Fibroblast of the aortic adventitia (primary cell): Measurements from ENCODE around the gene ZCCHC14. TPM values are rescaled to one million over a fixed set of nuclear protein-coding genes. Genes with fewer than 3 reads are reported as not detected.
"Not testable (repeated sequence)": the region's sequence is repeated elsewhere in the genome, so short reads cannot be mapped to it uniquely, and the experiment has no call there.

Experiments
- DNase-seq: peaks from one replicate; pipeline ENCODE4 v3.0.0-alpha.2; 2010; ENCODE audit warnings: low read depth
- H3K4me3 ChIP-seq: 2 replicates; pipeline ENCODE4 v1.5.1; 2011; ENCODE audit warnings: low read depth, mild to moderate bottlenecking, control low read depth, low read length, moderate library complexity
- CTCF ChIP-seq: IDR thresholded peaks from 2 replicates; pipeline ENCODE4 v1.5.1; 2011; ENCODE audit warnings: mild to moderate bottlenecking, low read length, control low read depth, inconsistent platforms; ENCODE audit not compliant: insufficient read depth
- total RNA-seq: library from RNA; depleted of rRNA; stranded (reverse); fragments of >200 nt; gene quantifications from 2 replicates; pipeline ENCODE4 v1.2.3, GENCODE V29; 2012; ENCODE audit warnings: low replicate concordance

Gene ZCCHC14
- total RNA-seq, 1 donor = 24.5 TPM

GRCh38 chr16:87492291-87492630, 563 bp downstream of the ZCCHC14 start:
- TF ChIP-seq CTCF = no peak
- DNase-seq = no peak
- H3K4me3 ChIP-seq = peak overlapping the region; percentile 59

- no peak for DNase-seq
- H3K4me3 ChIP-seq = peak overlapping the region; percentile 76
- no peak for TF ChIP-seq CTCF
Measured at GRCh38 chr16:87491522-87492290, 1.1 kb downstream of the ZCCHC14 start.

GRCh38 chr16:87490799-87491521, 1.9 kb downstream of the ZCCHC14 start:
- DNase-seq = not testable (repeated sequence)
- peak overlapping the region; percentile 76 for H3K4me3 ChIP-seq

- DNase-seq = peak; percentile 39
- peak overlapping the region; percentile 76 for H3K4me3 ChIP-seq
- no peak for TF ChIP-seq CTCF
Measured at GRCh38 chr16:87490096-87490798, 2.6 kb downstream of the ZCCHC14 start.

GRCh38 chr16:87489434-87490045, 3.3 kb downstream of the ZCCHC14 start:
- no peak for TF ChIP-seq CTCF
- peak overlapping the region; percentile 76 for H3K4me3 ChIP-seq
- no peak for DNase-seq

GRCh38 chr16:87488960-87489359, 3.9 kb downstream of the ZCCHC14 start:
- H3K4me3 ChIP-seq = peak overlapping the region; percentile 76
- peak; percentile 50 for DNase-seq

GRCh38 chr16:87487361-87487924, 5.4 kb downstream of the ZCCHC14 start:
- no peak for TF ChIP-seq CTCF
- no peak for DNase-seq
- peak overlapping the region; percentile 46 for H3K4me3 ChIP-seq
